Coronary artery (tissue), 2 donors: ENCODE measurements around the gene IGFBP1.
A peak's percentile ranks its signal among the peaks of the same experiment; 100 is the strongest.
"Not testable (repeated sequence)": the region's sequence is repeated elsewhere in the genome, so short reads cannot be mapped to it uniquely, and the experiment has no call there.

Experiments
- DNase-seq: peaks from one replicate; pipeline ENCODE4 v3.0.0-alpha.2; 2017; ENCODE audit warnings: low spot score
- H3K27ac ChIP-seq, 2 donors: fragments of 200-600 bp; sonication (generic); one replicate each; pipeline ENCODE4 v1.5.1; 2016 to 2019
- H3K4me3 ChIP-seq: fragments of 200-600 bp; sonication (generic); 2 replicates; pipeline ENCODE4 v1.5.1; 2016; ENCODE audit warnings: mild to moderate bottlenecking, moderate library complexity
- CTCF ChIP-seq: fragments of 200-600 bp; sonication (generic); IDR thresholded peaks from one replicate; pipeline ENCODE4 v1.5.1; 2019; ENCODE audit warnings: antibody characterized with exemption

The IGFBP1 gene

GRCh38 chr7:45888185-45888992, at the start of gene IGFBP1:
TSS of gene IGFBP1 (plus strand) at chr7:45888488. CDS start at chr7:45888653, 165 bp downstream.
- H3K27ac ChIP-seq: no peak within 1 kb of the TSS
- H3K4me3 ChIP-seq: peak within 1 kb of the TSS; percentile 67
- DNase-seq: peak; percentile 57
- TF ChIP-seq CTCF: no peak

GRCh38 chr7:45838852-45839251, 49.4 kb upstream of the IGFBP1 start:
- not testable (repeated sequence) for H3K4me3 ChIP-seq, H3K27ac ChIP-seq, DNase-seq

- DNase-seq, H3K27ac ChIP-seq, H3K4me3 ChIP-seq: not testable (repeated sequence)
Measured at GRCh38 chr7:45841926-45842717, 46.2 kb upstream of the IGFBP1 start.

GRCh38 chr7:45846536-45846935, 41.8 kb upstream of the IGFBP1 start:
- not testable (repeated sequence) for DNase-seq, H3K27ac ChIP-seq, H3K4me3 ChIP-seq

GRCh38 chr7:45848734-45849133, 39.6 kb upstream of the IGFBP1 start:
- not testable (repeated sequence) for H3K27ac ChIP-seq, DNase-seq, H3K4me3 ChIP-seq

- H3K27ac ChIP-seq, DNase-seq, H3K4me3 ChIP-seq: not testable (repeated sequence)
Measured at GRCh38 chr7:45852984-45853383, 35.3 kb upstream of the IGFBP1 start.

GRCh38 chr7:45853491-45853890, 34.8 kb upstream of the IGFBP1 start:
- DNase-seq, H3K4me3 ChIP-seq, H3K27ac ChIP-seq: not testable (repeated sequence)

- H3K4me3 ChIP-seq, H3K27ac ChIP-seq, DNase-seq: not testable (repeated sequence)
Measured at GRCh38 chr7:45855680-45856079, 32.6 kb upstream of the IGFBP1 start.

- H3K27ac ChIP-seq, DNase-seq, H3K4me3 ChIP-seq: not testable (repeated sequence)
Measured at GRCh38 chr7:45856888-45857287, 31.4 kb upstream of the IGFBP1 start.

- Histone ChIP-seq H3K4me3 (no peak overlapping the region), H3K27ac (no peak overlapping the region)
- TF ChIP-seq CTCF: no peak
- no peak for DNase-seq
Measured at GRCh38 chr7:45863715-45864114, 24.6 kb upstream of the IGFBP1 start.

- no peak for DNase-seq
- Histone ChIP-seq H3K27ac (no peak overlapping the region), H3K4me3 (no peak overlapping the region)
- no peak for TF ChIP-seq CTCF
Measured at GRCh38 chr7:45865594-45866410, 22.5 kb upstream of the IGFBP1 start.
